Nephron (organoid): Measurements from ENCODE around the gene DPEP1.

ENCODE experiments used
- H3K27ac Mint-ChIP-seq, 3 experiments: 2 replicates each; pipeline ENCODE4 v1.8.0; 2020; ENCODE audit warnings: mixed read lengths in 3 of 3, mild to moderate bottlenecking in 2 of 3, moderate library complexity in 1 of 3
- H3K27me3 Mint-ChIP-seq: 2 replicates; pipeline ENCODE4 v1.8.0; 2021; ENCODE audit warnings: low read depth, mild to moderate bottlenecking, moderate library complexity, mixed read lengths
- H3K36me3 Mint-ChIP-seq: 2 replicates; pipeline ENCODE4 v1.8.0; 2020; ENCODE audit warnings: low read depth, mixed read lengths
- H3K4me1 Mint-ChIP-seq: 2 replicates; pipeline ENCODE4 v1.8.0; 2020; ENCODE audit warnings: mixed read lengths
- H3K4me3 Mint-ChIP-seq, 3 experiments: 2 replicates each; pipeline ENCODE4 v1.8.0; 2020; ENCODE audit warnings: mild to moderate bottlenecking in 3 of 3, mixed read lengths in 3 of 3, moderate library complexity in 2 of 3
- H3K9me3 Mint-ChIP-seq: 2 replicates; pipeline ENCODE4 v1.8.0; 2020; ENCODE audit warnings: mixed read lengths
- CTCF ChIP-seq, 3 experiments: fragments of 200-600 bp; sonication (generic); IDR thresholded peaks; one replicate each; pipeline ENCODE4 v1.5.0; 2021; ENCODE audit warnings: antibody characterized with exemption in 3 of 3; ENCODE audit not compliant: unreplicated experiment in 3 of 3

Gene DPEP1

GRCh38 chr16:89643769-89644300 lies 30.4 kb downstream of the DPEP1 start:
- H3K27me3 Mint-ChIP-seq: no peaks in the 10 kb centered on the region
- no peak overlapping the region for H3K27ac Mint-ChIP-seq
- peaks cover 18% of the 10 kb centered on the region for H3K36me3 Mint-ChIP-seq
- peaks cover 5% of the 10 kb centered on the region for H3K4me1 Mint-ChIP-seq
- H3K9me3 Mint-ChIP-seq: no peaks in the 10 kb centered on the region
- H3K4me3 Mint-ChIP-seq: no peak overlapping the region
- TF ChIP-seq CTCF (IDR thresholded peaks at IDR 0.05; ENCODE audit: unreplicated experiment in 3 of 3): no peak

GRCh38 chr16:89645122-89645521 lies 31.7 kb downstream of the DPEP1 start:
- Mint-ChIP-seq H3K27ac (no peak overlapping the region), H3K4me1 (peaks cover 5% of the 10 kb centered on the region), H3K9me3 (no peaks in the 10 kb centered on the region), H3K36me3 (peaks cover 25% of the 10 kb centered on the region), H3K27me3 (no peaks in the 10 kb centered on the region), H3K4me3 (no peak overlapping the region)
- no peak for TF ChIP-seq CTCF (IDR thresholded peaks at IDR 0.05; ENCODE audit: unreplicated experiment in 3 of 3)

GRCh38 chr16:89646270-89646669 lies 32.8 kb downstream of the DPEP1 start:
- TF ChIP-seq CTCF (IDR thresholded peaks at IDR 0.05; ENCODE audit: unreplicated experiment in 3 of 3): no peak
- Mint-ChIP-seq H3K4me1 (no peaks in the 10 kb centered on the region), H3K27me3 (no peaks in the 10 kb centered on the region), H3K4me3 (no peak overlapping the region), H3K36me3 (peaks cover 28% of the 10 kb centered on the region), H3K27ac (no peak overlapping the region), H3K9me3 (no peaks in the 10 kb centered on the region)

- no peak for TF ChIP-seq CTCF (IDR thresholded peaks at IDR 0.05; ENCODE audit: unreplicated experiment in 3 of 3)
- no peaks in the 10 kb centered on the region for H3K27me3 Mint-ChIP-seq
- no peaks in the 10 kb centered on the region for H3K4me1 Mint-ChIP-seq
- H3K9me3 Mint-ChIP-seq: no peaks in the 10 kb centered on the region
- H3K4me3 Mint-ChIP-seq: no peak overlapping the region
- no peak overlapping the region for H3K27ac Mint-ChIP-seq
- H3K36me3 Mint-ChIP-seq: peaks cover 28% of the 10 kb centered on the region
Measured at GRCh38 chr16:89646906-89647305, 33.5 kb downstream of the DPEP1 start.

- no peaks in the 10 kb centered on the region for H3K4me1 Mint-ChIP-seq
- H3K27me3 Mint-ChIP-seq: no peaks in the 10 kb centered on the region
- H3K36me3 Mint-ChIP-seq: peaks cover 21% of the 10 kb centered on the region
- no peak overlapping the region for H3K27ac Mint-ChIP-seq
- no peak for TF ChIP-seq CTCF (IDR thresholded peaks at IDR 0.05; ENCODE audit: unreplicated experiment in 3 of 3)
- no peaks in the 10 kb centered on the region for H3K9me3 Mint-ChIP-seq
- H3K4me3 Mint-ChIP-seq: no peak overlapping the region
Measured at GRCh38 chr16:89651584-89651983, 38.1 kb downstream of the DPEP1 start.

- peak overlapping the region; percentile 70 to 82 (median 81) for H3K4me3 Mint-ChIP-seq
- H3K27me3 Mint-ChIP-seq: no peaks in the 10 kb centered on the region
- peaks cover 27% of the 10 kb centered on the region for H3K36me3 Mint-ChIP-seq
- no peak for TF ChIP-seq CTCF (IDR thresholded peaks at IDR 0.05; ENCODE audit: unreplicated experiment in 3 of 3)
- no peaks in the 10 kb centered on the region for H3K9me3 Mint-ChIP-seq
- peak overlapping the region in 1 of 3 experiments; percentile 47 for H3K27ac Mint-ChIP-seq
- peaks cover 9% of the 10 kb centered on the region for H3K4me1 Mint-ChIP-seq
Measured at GRCh38 chr16:89653656-89654295, 40.3 kb downstream of the DPEP1 start.
